NCI-H2227 treated with DMSO at 0.1 percent for 48 hours (cell line): ENCODE data around the gene SLC46A3.

Source experiments
- DNase-seq: peaks from one replicate; lab custom pipeline; 2025; lab: John Stamatoyannopoulos, UW

The SLC46A3 gene

GRCh38 chr13:28680541-28680940 lies 38.2 kb downstream of the SLC46A3 start:
- DNase-seq, result no peak

- DNase-seq, result no peak
These were observed 39.1 kb downstream of the SLC46A3 start for GRCh38 chr13:28679628-28680027.

GRCh38 chr13:28678809-28679208 lies 40.0 kb downstream of the SLC46A3 start:
- no peak for DNase-seq

- DNase-seq, result no peak
These were observed 47.5 kb downstream of the SLC46A3 start for GRCh38 chr13:28671126-28671792.

GRCh38 chr13:28666897-28667488 lies 51.8 kb downstream of the SLC46A3 start:
- no peak for DNase-seq

GRCh38 chr13:28659621-28659970 lies 59.2 kb downstream of the SLC46A3 start:
- DNase-seq, result no peak

- DNase-seq, result peak; percentile 57
These were observed 59.8 kb downstream of the SLC46A3 start, which contains the start of gene POMP for GRCh38 chr13:28658796-28659620. Gene POMP (plus strand): TSS chr13:28659130. CDS start chr13:28659185, 55 bp downstream.

GRCh38 chr13:28658539-28658795 lies 60.3 kb downstream of the SLC46A3 start:
- DNase-seq, result peak; percentile 32

- peak; percentile 7 for DNase-seq
These were observed 60.8 kb downstream of the SLC46A3 start for GRCh38 chr13:28657784-28658538.

GRCh38 chr13:28655561-28655960 lies 63.2 kb downstream of the SLC46A3 start:
- DNase-seq, result no peak

- DNase-seq, result no peak
These were observed 64.5 kb downstream of the SLC46A3 start for GRCh38 chr13:28654276-28654675.

- no peak for DNase-seq
These were observed 65.7 kb downstream of the SLC46A3 start for GRCh38 chr13:28653111-28653510.

GRCh38 chr13:28651810-28652401 lies 66.9 kb downstream of the SLC46A3 start:
- DNase-seq, result no peak

GRCh38 chr13:28650284-28650683 lies 68.5 kb downstream of the SLC46A3 start:
- DNase-seq, result no peak
